Gastrocnemius medialis (tissue), 4 donors: ENCODE results near the gene HDAC4.

ENCODE experiments used
- POLR2A ChIP-seq, 2 donors: fragments of 450-650 bp; IDR thresholded peaks; one replicate each; pipeline ENCODE4 v1.6.1; 2017; ENCODE audit warnings: antibody characterized with exemption in 2 of 2, mild to moderate bottlenecking in 2 of 2, moderate library complexity in 2 of 2
- TF ChIP-seq, protein P1 (sequence below), 5 experiments: fragments of 450-650 bp in 3 of 5; fragments of 200-600 bp in 2 of 5; sonication (generic) in 2 of 5; IDR thresholded peaks in 4 of 5; conservative IDR thresholded peaks in 1 of 5; 1 replicate in 4 of 5; 2 replicates in 1 of 5; pipeline ENCODE4 v1.5.1; 2016 to 2019; ENCODE audit warnings: antibody characterized with exemption in 5 of 5, mild to moderate bottlenecking in 3 of 5, moderate library complexity in 3 of 5

DNA sequence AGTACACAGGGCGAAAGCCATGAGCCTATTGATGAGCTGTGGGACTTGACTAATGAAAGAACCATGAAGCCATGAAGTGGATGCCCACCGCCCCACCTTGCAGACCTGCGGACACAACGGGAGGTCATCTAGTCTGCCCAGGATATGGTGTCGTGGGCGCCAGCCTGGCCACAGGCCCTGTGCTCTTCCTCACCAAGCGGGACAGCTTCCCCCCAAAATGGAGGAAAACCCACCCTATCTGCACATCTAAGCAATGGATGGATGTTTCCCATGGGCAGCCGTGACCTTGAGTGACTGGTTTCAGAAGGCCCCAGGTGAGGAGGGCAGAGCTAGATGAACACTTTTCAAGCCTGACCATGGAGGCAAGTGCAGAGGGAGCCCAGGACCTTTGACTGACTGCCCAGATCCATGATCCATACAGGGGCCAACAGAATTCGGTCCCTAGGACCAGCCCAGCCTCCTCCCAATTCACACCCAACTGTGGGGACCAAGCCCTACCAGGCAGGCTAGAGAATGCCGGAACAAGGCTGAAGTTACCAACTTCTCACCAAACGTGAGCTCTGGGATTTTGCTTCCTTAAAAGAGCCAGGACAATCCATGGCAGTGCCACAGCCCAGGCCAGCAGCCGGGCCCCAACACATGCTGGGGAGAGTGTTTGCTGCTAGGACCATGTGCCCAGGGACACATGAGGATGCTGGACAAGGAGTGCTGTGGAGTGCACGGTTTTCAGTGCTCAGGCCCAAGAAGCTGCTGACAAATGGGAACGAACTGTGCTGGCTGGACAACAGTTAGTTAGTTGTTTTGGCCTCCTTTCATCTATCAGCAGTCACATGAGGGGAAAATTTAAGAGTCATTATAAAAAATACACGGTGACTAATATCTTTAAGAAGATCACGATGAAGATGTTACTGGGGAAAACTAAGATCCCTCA, 249.4 kb downstream of the HDAC4 start:
- TF ChIP-seq, protein P1, sequence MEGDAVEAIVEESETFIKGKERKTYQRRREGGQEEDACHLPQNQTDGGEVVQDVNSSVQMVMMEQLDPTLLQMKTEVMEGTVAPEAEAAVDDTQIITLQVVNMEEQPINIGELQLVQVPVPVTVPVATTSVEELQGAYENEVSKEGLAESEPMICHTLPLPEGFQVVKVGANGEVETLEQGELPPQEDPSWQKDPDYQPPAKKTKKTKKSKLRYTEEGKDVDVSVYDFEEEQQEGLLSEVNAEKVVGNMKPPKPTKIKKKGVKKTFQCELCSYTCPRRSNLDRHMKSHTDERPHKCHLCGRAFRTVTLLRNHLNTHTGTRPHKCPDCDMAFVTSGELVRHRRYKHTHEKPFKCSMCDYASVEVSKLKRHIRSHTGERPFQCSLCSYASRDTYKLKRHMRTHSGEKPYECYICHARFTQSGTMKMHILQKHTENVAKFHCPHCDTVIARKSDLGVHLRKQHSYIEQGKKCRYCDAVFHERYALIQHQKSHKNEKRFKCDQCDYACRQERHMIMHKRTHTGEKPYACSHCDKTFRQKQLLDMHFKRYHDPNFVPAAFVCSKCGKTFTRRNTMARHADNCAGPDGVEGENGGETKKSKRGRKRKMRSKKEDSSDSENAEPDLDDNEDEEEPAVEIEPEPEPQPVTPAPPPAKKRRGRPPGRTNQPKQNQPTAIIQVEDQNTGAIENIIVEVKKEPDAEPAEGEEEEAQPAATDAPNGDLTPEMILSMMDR (IDR thresholded peaks at IDR 0.05 in 4 of 5, conservative IDR thresholded peaks at IDR 0.05 in 1 of 5), result no peak
- peak in 1 of 2 donors; percentile 37 for TF ChIP-seq POLR2A (IDR thresholded peaks at IDR 0.05)
